Medulla oblongata (tissue), 1 donor: ENCODE results near the gene IFFO2.
A peak's percentile ranks its signal among the peaks of the same experiment; 100 is the strongest.

Experiments
- DNase-seq: peaks from one replicate; pipeline ENCODE4 v3.0.0-alpha.2; 2015; ENCODE audit errors: extremely low spot score

The IFFO2 gene

DNA sequence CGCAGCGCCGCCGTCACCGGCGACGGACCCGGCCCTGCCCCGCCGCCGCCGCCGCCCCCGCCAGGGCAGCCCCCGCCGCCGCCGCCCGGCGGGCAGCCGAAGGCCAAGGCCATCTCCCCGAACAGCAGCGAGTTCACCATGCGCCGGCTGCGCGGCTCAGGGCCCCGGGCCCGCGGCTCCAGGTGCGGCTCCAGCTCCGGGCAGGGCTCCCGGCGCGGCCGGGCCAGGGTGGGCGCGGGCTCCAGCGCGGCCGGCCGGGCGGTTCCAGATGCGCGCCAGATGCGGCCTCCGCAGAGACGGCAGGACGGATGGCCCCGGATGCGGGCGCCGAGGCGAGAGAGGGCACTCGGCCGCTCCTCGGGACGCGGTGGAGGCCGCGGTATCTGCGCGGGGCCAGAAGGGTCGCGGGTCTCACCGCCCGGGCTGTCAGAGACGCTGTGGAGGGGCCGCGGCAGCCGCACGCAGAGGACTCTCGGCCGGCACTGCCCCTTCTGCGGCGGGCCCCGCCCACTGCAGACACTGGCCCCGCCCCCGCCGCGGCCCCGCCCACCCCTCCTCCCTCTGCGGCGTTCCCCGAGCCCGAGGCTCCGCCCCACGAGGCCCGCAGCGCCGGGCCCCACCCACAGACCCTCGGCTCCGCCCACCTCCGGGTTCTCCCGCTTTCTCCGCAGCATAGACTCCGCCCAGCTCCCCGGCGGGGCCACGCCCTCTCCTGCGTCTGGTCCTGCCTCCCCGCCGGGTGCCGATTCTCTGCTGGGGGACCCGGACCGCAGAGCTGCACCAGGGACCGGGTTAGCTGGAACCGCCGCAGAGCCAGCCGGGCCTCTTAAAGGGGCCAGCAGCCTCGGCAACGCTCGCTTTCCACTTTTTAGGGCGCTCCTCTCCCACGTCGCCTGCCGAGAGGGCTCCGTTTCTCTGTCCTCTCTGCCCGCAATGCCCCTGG, at the start of gene IFFO2:
IFFO2 (minus strand) TSS at position 484 of the 943 bp plus-strand sequence; CDS start at position 140, 344 bp downstream.
- peak; percentile 99 for DNase-seq

DNA sequence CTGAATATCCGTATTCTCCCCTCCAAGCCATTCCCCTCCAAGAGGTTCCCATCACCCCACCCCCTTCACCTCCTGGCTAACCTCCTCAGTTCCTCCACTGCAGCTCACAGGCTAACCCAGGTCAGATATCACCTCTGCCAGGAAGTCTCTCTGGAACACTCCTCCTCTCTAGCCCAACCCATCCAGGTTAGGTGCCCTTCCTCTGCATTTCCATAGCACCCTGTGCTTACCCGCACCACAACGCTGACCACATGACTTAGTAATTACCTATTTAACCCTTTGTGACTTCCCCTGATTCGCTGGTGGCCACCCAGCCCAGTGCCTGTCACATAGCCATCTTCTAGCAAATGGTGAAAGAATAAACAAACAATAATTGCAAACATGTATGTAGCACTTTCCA, 49.5 kb upstream of the IFFO2 start:
- DNase-seq, result no peak

DNA sequence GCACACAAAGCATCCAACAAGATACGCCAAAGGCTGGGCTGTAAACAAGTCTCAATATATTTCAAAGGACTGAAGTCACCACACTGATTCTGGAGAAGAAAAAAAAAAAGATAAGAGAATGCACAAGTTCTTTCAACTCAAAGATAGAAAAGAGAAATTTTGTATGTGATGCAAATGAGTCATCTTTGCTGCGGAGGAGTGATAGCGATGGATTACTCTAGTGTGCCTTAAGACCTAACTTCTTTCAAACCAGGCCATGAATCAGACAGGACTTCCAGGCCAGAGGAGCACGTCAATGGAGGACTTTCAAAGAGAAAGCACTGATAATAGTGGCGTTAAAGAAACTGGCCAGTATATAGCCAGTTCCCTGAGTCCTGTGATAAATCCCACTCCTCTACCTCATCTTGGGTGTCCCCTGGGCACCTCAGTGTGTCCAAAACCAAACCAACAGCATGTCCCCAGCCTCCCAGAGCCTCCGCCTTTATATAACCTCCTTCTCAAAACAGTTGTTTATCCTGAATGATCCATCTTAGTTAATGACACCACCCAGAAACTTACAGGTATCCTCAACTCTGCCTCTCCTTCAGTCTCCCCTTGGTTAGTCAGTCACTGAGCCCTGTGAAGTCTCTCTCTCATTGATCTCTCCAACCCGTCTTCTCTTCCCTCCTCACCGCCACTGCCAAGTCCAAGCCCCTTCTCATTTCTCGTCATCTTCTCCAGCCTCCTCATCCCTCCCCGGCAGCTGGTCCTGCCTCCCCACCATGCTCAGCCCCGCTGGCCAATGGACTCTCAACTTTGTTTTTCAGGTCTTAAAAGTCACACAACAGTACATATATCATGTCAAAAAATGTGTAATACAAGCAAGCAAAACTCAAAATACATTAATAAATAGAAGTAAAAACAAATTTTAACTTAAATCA, 47.2 kb upstream of the IFFO2 start:
- DNase-seq, result no peak

DNA sequence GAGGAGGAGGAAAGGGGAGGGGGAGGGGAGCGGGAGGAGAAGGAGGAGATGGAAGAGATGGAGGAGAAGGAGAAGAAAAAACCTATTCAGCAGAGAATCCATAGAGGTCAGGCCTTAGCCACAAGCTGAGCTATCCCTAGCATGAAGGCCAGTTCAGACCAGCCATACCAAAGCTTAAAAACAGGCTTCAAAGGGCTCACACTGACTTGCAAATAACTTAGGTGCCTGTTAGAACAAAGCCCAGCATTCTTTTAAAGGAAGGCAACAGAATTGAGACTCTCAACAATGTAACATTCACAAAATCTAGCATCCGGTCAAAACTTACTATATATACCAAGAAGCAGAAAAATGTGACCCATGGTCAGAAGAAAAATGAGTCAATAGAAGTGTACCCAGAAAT, 43.6 kb upstream of the IFFO2 start:
- no peak for DNase-seq

DNA sequence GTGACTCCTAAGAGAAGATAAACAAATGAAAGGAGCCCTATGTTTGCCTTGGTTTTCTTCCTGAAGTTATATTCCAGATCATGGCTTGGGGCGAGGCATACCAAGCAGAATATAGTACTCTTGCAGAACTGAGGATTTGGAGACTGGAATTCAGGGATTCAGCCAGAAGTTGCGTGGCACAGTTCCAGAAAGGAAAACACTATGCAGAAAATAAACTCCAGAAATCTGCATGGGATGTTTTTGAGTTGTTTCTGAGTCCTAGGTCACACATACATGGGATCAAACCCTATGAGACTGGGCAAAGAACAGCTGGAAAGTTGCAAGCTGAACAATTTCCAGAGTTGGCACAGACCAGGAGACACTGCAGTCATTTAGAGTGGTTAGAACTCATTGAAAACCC, 42.9 kb upstream of the IFFO2 start:
- DNase-seq, result peak; percentile 14

DNA sequence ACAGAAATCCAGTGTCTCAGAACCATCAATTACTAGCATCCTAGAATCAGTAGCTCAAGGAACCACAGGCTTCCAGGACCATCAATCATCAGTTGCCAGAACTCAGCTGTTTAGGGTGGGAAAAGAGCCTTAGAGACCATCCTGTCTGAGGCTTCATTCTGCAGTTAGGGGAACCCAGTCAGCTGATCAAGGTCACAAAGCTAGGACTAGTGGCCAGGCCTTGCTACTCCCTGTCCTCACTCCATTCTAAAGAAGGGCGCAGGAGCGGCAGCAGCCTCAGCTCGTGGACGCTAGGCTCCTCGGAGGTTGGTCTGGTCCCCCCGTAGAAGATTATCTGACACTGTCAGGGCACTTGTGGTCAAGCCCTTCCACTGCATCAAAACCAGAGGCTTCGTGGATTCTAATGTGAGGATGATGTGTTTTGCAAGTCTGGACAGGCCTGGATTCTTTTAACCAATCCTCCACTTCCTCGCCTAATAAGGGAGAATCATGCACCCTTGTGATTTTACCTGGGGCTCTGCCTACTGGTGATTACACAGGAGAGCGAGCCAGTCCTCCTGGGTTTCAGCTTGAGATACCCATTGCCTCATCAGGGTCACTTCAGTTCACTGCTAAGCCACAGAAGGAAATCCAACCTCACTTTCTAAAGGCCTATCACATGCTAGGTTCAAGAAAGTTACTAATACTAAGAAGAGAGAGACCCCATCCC, 41.7 kb upstream of the IFFO2 start:
- no peak for DNase-seq

DNA sequence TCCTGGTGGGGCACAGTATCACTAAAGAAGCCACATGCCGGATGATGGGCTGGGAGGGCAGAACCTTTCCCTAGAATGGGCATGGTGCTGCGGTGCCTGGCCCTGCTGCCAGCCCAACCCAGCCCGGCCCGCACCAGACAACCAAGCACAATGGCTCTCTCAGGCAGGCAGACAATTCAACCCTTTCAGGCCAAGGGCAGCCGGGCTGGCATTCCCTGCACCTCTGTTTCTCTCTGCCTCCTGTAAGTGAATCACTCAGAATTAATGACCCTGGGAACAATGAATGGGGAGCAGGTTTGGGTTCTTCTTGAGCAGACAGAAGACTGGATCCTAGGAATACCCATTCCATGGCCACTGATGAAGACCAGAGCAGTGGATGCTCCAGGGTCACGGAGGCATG, 41.0 kb upstream of the IFFO2 start:
- peak; percentile 92 for DNase-seq

DNA sequence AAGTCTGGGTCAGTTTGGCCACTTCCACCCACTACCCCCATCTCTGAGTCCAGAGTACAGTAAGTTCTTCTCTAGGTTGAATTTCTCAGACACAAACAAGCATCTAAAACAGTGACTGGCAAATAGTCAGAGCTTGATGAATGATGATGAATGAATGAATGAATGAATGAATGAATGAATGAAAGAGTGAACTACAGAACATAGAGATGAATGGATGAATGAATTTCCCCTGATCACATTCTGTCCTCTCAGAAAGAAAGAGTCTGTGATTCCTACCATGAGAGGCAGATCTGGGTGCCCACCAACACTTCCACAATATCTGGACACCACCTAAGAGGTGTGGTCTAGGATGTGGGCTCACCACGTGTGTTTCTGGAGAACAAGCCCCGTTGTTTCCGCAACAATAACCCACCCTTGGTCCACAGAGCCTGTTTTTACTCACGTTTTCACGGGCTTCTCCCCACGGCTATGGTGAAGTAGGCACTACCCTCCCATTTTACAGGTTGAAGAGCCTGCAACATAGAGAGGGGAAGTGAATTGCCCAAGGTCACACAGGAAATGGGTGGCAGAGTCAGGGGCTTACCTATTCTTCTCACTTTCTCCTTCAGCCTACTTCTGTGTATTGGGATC, 40.2 kb upstream of the IFFO2 start:
- no peak for DNase-seq

DNA sequence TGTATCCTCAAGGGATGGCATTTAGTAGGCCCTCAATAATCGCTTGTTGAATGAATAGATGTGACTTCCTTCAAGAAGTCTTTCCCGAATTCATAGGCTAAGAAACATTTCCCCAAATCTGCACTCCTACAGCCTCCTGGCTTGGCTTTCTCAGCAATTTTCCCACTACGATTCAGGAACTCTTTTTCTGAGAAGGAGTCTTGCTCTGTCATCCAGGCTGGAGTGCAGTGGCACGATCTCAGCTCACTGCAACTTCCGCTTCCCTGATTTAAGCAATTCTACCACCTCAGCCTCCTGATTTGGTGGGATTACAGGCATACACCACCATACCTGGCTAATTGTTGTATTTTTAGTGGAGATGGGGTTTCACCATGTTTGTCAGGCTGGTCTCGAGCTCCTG, 37.9 kb upstream of the IFFO2 start:
- no peak for DNase-seq

DNA sequence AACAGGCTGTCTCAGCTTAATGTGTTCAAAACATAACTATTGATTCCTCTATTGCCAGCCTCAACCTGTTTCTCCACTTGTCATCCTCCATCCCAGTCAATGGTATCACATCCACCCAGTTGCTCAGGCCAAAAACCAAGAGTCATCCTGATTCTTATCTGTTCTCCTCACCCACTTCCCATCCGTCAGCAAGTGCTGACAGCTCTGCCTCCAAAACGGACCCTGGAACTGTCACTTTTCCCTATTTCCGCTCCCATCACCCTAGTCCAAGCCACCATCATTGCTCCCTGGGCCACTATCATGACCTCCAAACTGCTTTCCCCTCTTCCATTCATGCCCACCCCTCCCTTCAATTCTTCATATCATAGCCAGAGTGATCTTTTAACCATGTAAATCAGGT, 36.2 kb upstream of the IFFO2 start:
- no peak for DNase-seq

DNA sequence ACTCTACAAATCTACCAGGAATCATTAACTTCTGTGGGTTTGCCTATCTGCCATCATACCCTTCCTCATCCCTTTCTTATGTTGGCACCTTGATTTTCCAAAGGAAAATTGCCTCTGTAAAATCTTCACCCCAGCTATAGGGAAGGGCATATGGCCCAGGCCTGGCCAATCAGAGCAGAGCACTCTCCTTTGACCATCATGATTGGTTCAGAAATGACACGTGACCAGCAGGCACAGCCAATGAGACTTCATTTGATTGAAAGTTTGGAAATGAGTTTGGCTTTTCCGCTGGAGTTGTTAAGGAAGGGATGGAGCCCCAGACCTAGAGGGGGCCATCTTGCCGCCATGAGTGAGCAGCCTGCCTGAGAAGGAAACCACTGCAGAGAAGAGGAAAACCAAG, 35.1 kb upstream of the IFFO2 start:
- no peak for DNase-seq

DNA sequence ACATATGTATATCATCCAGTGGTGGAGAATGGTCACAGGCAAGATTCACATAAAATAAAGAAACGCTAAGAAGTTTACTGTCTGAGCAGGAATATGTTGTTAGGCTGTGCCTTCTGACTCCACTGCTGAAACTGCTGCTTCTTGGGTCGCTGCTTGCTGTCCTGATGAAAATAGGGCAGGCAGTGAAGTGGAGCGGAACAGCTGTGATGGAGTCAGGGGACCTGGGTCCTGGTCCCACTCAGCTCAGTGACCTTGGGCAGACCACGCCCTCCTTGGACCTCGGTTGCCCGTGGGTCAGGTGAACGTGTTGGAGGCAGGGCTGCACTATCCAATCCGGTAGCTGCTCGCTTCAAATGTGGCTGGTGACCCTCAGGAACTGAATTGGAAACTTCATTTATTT, 33.4 kb upstream of the IFFO2 start:
- no peak for DNase-seq

DNA sequence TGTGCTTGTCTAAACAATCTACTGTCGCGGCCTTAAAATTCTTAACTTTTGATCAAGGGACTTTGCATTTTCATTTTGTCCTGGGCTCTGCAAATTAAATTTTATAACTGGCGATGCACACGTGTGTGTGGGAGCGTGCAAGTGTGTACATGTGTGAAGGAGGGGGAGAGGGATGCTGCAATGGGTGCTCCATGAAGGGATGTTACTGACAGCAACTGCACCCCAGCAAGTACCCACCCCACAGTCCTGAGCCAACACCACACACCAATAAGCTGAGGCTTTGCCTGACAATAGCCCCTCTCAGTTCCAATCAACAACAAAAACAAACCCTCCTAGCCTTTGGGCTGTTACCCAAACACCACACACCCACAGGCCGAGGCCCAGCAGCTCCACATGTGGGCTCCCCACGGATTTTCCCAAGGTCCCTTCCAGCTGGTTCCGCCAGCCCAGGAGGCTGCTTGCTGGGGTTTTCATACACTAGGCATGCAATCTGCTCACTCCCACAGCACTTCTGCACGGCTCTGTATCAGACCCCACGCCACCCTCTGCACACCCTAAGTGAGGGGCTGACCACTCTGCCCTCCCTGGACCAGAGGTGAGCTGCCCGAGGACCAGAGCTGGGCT, 32.8 kb upstream of the IFFO2 start:
- DNase-seq, result no peak

DNA sequence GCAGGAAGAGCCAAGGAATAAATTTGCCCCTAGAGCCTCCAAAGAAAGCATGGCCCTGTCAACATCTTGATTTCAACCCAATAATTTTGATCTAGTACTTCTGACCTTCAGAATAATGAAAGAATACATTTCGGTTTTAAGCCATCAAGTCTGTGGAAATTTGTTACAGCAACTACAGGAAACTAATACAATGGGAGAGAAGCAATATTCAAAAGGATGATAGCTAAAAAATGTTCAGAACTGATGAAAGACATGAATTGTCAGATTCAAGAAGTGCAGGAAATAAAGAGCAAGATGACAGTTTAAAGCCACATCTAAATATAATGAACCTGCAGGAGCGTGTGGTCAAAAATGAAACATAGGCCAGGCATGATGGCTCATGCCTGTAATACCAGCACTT, 24.8 kb upstream of the IFFO2 start:
- no peak for DNase-seq

DNA sequence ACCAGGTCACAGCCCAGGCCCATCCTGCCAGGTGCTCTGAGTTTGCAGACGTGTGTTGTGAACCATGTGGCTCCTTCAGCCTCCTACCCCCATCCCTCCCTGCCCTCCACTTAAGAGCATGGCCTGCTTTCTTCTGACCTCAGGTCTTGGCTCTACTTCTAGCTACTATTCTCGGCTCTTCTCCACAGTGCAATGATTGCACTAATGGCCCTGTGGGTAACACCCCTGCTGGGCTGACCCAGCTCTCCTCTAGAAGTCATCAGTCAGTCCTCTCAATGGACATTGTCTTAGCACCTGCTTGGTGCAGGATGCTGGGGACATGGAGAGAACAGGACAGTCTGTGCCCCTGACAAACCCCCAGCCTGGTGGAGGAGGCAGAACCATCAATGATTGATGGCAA, 22.2 kb upstream of the IFFO2 start:
- no peak for DNase-seq

DNA sequence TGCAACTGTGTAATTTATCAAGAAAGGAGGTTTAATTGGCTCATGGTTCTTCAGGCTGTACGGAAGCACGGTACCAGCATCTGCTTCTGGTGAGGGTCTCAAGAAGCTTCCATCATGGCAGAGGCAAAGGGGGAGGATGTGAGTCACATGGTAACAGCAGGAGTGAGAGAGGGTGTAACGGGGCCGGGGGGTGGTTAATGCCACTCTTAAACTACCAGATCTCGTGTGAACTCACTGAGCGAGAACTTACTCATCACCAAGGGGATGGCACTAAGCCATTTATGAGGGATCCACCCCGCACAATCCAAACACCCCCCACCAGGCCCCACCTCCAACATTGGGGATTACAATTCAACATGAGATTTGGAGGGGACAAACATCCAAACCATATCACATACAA, 21.0 kb upstream of the IFFO2 start:
- DNase-seq, result no peak

DNA sequence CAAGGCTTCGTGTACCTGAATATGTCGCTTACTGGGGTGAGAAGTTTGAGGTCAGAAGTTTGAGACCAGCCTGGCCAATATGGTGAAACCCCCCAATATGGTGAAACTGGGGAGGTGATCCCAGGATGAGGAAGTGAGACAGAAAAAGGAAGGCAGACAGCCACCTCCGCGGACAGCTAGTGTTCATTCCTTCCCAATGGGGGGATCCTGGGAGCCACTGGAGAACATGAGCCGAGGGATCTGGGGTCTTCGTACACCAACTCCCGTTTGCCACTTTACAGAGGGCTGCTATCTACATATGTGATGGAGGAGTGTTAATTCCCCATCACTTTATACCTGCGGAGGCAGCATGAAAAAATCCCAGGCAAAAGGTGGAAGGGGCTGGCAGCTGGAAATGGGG, 19.6 kb upstream of the IFFO2 start:
- DNase-seq, result no peak

DNA sequence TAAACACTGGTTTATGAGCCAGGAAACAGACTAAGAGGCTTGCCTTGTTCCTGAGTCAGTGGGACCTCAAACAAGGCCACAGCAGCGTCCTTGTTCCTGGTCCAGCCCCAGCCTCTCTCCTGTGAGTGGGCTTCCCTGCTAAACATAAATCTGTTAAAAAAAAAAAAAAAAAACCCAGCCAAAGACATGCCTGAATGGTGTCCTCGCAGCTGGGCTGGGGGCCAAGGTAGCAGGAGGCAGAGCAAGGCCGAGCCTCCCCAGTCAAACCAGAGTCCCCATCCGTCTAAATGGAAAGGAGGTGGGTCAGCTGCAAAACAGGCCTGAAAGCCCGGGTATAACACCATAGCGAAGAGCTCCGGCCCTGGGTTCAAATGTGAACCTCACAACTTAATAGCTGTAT, 18.1 kb upstream of the IFFO2 start:
- DNase-seq, result peak; percentile 19

DNA sequence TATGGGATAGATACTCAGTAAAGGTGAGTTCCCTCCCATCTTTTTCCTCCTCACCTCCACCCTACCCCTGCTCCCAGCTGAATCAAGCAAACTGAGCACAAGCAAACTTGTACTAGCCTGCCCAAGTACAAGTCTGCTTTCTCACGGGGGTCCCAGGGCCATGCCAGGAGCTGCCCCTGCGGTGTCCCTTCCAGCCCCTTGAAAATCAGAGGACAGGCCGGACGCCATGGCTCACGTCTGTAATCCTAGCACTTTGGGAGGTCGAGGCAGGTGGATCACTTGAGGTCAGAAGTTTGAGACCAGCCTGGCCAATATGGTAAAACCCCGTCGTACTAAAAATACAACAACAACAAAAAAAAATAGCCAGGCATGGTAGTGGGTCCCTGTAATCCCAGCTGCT, 17.5 kb upstream of the IFFO2 start:
- DNase-seq, result no peak

DNA sequence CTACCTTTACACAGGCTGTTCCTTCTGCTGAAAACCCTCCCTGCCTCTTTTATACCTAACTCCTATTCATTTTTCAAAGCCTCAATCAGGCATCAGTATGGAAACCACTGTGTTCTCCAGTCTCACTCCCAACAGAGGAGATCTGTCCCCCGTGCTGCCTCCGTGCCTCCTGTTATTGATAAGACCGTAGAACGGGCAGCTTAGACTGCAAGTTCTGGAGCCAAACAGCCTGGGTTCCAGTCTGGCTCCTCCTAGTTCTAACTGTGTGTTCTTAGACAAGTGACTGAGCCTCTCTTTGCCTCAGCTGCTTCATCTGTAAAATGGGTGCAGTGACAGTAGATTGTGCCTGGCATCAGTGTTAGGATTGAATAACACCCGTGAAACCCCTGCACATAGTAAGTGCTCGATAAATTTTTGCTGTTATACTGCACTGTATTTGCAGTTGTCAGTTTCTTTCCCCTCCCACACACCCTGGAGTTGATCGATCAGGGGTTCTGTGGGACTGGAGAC, 17.0 kb upstream of the IFFO2 start:
- no peak for DNase-seq

DNA sequence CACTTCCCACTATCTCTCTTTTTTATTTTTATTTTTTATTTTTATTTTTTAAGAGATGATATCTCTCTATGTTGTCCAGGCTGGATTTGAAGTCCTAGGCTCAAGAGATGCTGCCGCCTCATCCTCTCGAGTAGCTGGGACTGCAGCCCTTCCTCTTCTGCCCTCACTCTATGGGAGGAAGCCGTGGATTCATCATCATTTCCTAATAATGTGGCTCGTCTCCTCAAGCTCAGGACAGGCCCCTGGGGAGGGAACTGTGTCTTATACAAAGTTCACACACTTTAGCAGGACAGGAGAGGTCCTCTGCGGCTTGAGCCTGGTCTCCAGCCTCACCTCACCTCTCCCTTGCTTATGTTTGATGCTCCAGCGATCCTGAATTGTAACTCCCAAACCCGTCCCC, 16.5 kb upstream of the IFFO2 start:
- no peak for DNase-seq
